CD4-positive, alpha-beta memory T cell (primary cell): ENCODE data around the gene ERBB3. TPM values are rescaled to one million over a fixed set of nuclear protein-coding genes. Genes with fewer than 3 reads are reported as not detected.

Experiments used
- CTCF ChIA-PET: fragments of 350-600 bp; sonication (Branson Sonifier 250); formaldehyde crosslinking; loops from one replicate; lab custom pipeline; 2021; ENCODE audit warnings: inconsistent platforms; ENCODE audit not compliant: partially characterized antibody; lab: Charles Lee
- POLR2A ChIA-PET: fragments of 350-600 bp; sonication (Branson Sonifier 250); formaldehyde crosslinking; loops from one replicate; lab custom pipeline; 2021; ENCODE audit not compliant: partially characterized antibody; lab: Charles Lee
- DNase-seq, 5 donors: peaks; one replicate each; pipeline versions ENCODE4 v3.0.0 to v3.0.0-alpha.2; 2020 to 2022; ENCODE audit warnings: mixed read lengths in 1 of 5
- H3K27ac ChIP-seq: one replicate; pipeline ENCODE4 v1.7.0; 2013; ENCODE audit warnings: low read depth, low read length
- H3K27me3 ChIP-seq: 2 replicates; pipeline ENCODE4 v1.7.0; 2013; ENCODE audit warnings: mild to moderate bottlenecking, low read length, moderate library complexity; ENCODE audit not compliant: insufficient read depth
- H3K36me3 ChIP-seq: 2 replicates; pipeline ENCODE4 v1.7.0; 2013; ENCODE audit warnings: mild to moderate bottlenecking, low read length, moderate library complexity; ENCODE audit not compliant: insufficient read depth
- H3K4me1 ChIP-seq: 2 replicates; pipeline ENCODE4 v1.7.0; 2013; ENCODE audit warnings: mild to moderate bottlenecking, low read length, moderate library complexity; ENCODE audit not compliant: insufficient read depth
- H3K4me3 ChIP-seq, 2 donors: one replicate each; pipeline ENCODE4 v1.7.0; 2013; ENCODE audit warnings: low read length in 2 of 2, mild to moderate bottlenecking in 1 of 2
- H3K9me3 ChIP-seq, 2 donors: one replicate each; pipeline ENCODE4 v1.7.0; 2013; ENCODE audit warnings: low read length in 2 of 2, control low read depth in 1 of 2; ENCODE audit not compliant: control insufficient read depth in 1 of 2
- H3K27ac Mint-ChIP-seq, 7 donors: one replicate each; pipeline ENCODE4 v1.8.0; 2020 to 2021; ENCODE audit warnings: mixed read lengths in 7 of 7, mild to moderate bottlenecking in 6 of 7, inconsistent platforms in 3 of 7, moderate library complexity in 3 of 7
- H3K27me3 Mint-ChIP-seq, 2 donors: one replicate each; pipeline ENCODE4 v1.8.0; 2020 to 2021; ENCODE audit warnings: mixed read lengths in 2 of 2
- H3K36me3 Mint-ChIP-seq, 2 donors: one replicate each; pipeline ENCODE4 v1.8.0; 2020 to 2021; ENCODE audit warnings: mixed read lengths in 2 of 2, inconsistent platforms in 1 of 2, mild to moderate bottlenecking in 1 of 2
- H3K4me1 Mint-ChIP-seq, 4 donors: one replicate each; pipeline ENCODE4 v1.8.0; 2020 to 2021; ENCODE audit warnings: mixed read lengths in 4 of 4, mild to moderate bottlenecking in 1 of 4
- H3K4me3 Mint-ChIP-seq, 8 donors: one replicate each; pipeline ENCODE4 v1.8.0; 2020 to 2021; ENCODE audit warnings: mixed read lengths in 8 of 8, mild to moderate bottlenecking in 7 of 8, moderate library complexity in 6 of 8, inconsistent platforms in 3 of 8
- H3K9me3 Mint-ChIP-seq, 8 donors: one replicate each; pipeline ENCODE4 v1.8.0; 2020 to 2021; ENCODE audit warnings: mixed read lengths in 8 of 8, mild to moderate bottlenecking in 5 of 8, inconsistent platforms in 3 of 8, moderate library complexity in 1 of 8
- intact Hi-C: fragments of 100-400 bp; cut with micrococcal nuclease; formaldehyde crosslinking; loops from one replicate; pipeline ENCODE4 v1.15.1; 2023
- polyA plus RNA-seq, 2 donors: library from polyadenylated mRNA; unstranded; fragments of 300-500 nt; fragmentation: Illumina TruSeq; gene quantifications; one replicate each; pipeline ENCODE4 v1.2.3, GENCODE V29; 2021
- total RNA-seq, 2 experiments: library from RNA; stranded (reverse); gene quantifications; one replicate each; pipeline ENCODE4 v1.2.3, GENCODE V29; 2021

The ERBB3 gene
- total and polyA plus RNA-seq, 4 experiments from 2014 or later: 0.61 to 6.9 (median 3.3) TPM

DNA sequence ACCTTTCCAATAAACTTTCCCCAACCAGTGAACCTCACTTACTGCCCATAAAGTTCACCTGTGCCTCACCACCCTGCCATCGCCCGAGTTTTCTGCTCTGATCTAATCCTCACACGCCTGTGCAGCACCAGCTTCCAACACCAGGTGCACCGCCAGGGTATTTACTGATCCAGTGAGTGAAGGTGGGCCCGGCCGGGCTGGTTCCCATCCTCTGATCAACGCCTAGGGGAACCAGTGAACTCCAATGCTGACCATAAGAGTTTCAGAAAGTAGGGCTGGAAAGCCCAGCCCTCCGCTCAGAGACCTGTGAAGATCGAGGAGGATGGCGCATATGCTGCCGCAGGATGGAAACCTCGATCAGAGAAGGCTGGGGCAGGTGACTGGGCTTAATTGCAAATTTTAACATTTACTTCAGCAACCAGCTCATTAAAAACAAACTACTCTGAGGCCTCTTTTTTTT is 71.7 kb downstream of the ERBB3 start:
- H3K27ac ChIP-seq: peak overlapping the region; percentile 84
- no peaks in the 10 kb centered on the region for H3K27me3 ChIP-seq
- peak overlapping the region; percentile 93 to 99 (median 97) for H3K27ac Mint-ChIP-seq
- DNase-seq: peak; percentile 63 to 80 (median 67)
- peaks cover 27% of the 10 kb centered on the region for H3K4me1 ChIP-seq
- H3K4me3 Mint-ChIP-seq: peak overlapping the region; percentile 91 to 96 (median 94)
- intact Hi-C loops: loop anchor here (1.0 kb wide), 4 partner anchors 22 to 322 kb away; partner anchors contain the start of genes DNAJC14, PA2G4 and ZC3H10
- H3K9me3 Mint-ChIP-seq: no peaks in the 10 kb centered on the region
- CTCF ChIA-PET: interaction anchor here (0.8 to 2.9 kb wide), 14 partner anchors 9 to 105 kb away, joined by 3 to 22 read pairs (median 4); partner anchors contain the start of genes ESYT1, RNF41, SMARCC2 and ZC3H10
- H3K27me3 Mint-ChIP-seq: no peaks in the 10 kb centered on the region
- H3K4me3 ChIP-seq: peak overlapping the region; percentile 66 to 91
- POLR2A ChIA-PET: interaction anchor here (0.6 to 2.1 kb wide), 19 partner anchors 18 to 321 kb away, joined by 3 to 24 read pairs (median 4); partner anchors contain the start of genes CNPY2, PA2G4, RNF41 and RPL41
- peaks cover 15 to 47% (median 27%) of the 10 kb centered on the region in 4 donors for H3K4me1 Mint-ChIP-seq
- H3K36me3 ChIP-seq: no peaks in the 10 kb centered on the region
- H3K9me3 ChIP-seq: no peaks in the 10 kb centered on the region
- no peaks in the 10 kb centered on the region for H3K36me3 Mint-ChIP-seq

DNA sequence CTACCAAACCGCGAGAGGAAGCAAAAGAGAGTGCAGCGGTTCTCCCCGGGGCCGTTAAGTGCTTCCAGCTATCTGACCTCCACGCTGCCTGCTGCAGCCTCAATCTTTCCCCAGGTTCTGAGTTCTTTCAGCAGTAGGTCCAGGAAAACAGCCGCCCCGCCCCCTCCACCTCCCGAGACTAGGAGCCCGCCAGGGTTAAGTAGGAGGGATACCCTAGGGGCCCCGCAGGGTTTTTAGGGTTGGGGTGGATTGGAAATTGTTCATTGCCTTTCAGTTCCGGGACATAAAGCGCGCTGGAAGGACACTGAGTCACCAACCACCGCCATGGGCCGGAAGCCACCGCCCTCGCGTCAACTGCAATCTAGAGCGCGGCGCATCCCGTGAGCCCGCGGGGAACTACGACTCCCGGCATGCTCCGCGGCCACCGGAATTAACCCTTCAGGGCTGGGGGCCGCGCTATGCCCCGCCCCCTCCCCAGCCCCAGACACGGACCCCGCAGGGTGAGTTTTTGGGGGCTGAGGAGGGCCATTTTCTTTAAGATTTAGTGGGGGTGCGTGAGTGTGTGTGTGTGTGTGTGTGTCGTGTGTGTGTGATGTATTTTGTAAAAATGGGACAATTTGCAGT is 72.3 kb downstream of the ERBB3 start, which contains the start of gene MYL6B:
MYL6B (plus strand) TSS at position 456 of the 624 bp plus-strand sequence. CDS start 1,332 bp downstream, outside the sequence.
- H3K9me3 ChIP-seq: no peaks in the 10 kb centered on the region
- no peaks in the 10 kb centered on the region for H3K27me3 Mint-ChIP-seq
- intact Hi-C loops: loop anchor here (1.0 kb wide), 4 partner anchors 23 to 323 kb away; partner anchors contain the start of genes DNAJC14, PA2G4 and ZC3H10

More for the DNA sequence above, 72.3 kb downstream of the ERBB3 start, which contains the start of gene MYL6B:
- no peaks in the 10 kb centered on the region for H3K36me3 ChIP-seq
- H3K4me1 ChIP-seq: peaks cover 33% of the 10 kb centered on the region
- peaks cover 13 to 46% (median 26%) of the 10 kb centered on the region in 4 donors for H3K4me1 Mint-ChIP-seq
- H3K9me3 Mint-ChIP-seq: no peaks in the 10 kb centered on the region
- H3K27me3 ChIP-seq: no peaks in the 10 kb centered on the region
- peak within 1 kb of the TSS; percentile 91 to 96 (median 94) for H3K4me3 Mint-ChIP-seq
- CTCF ChIA-PET: interaction anchor here (0.8 to 2.9 kb wide), 14 partner anchors 9 to 105 kb away, joined by 3 to 22 read pairs (median 4); partner anchors contain the start of genes ESYT1, RNF41, SMARCC2 and ZC3H10
- H3K4me3 ChIP-seq: peak within 1 kb of the TSS; percentile 66 to 91
- POLR2A ChIA-PET: interaction anchor here (0.6 to 2.1 kb wide), 19 partner anchors 17 to 322 kb away, joined by 3 to 24 read pairs (median 4); partner anchors contain the start of genes CNPY2, PA2G4, RNF41 and RPL41
- H3K27ac ChIP-seq: peak within 1 kb of the TSS; percentile 84
- H3K36me3 Mint-ChIP-seq: peaks cover 0 to under 1% of the 10 kb centered on the region in 2 donors
- DNase-seq: peak; percentile 87 to 94 (median 88)
- H3K27ac Mint-ChIP-seq: peak within 1 kb of the TSS; percentile 93 to 99 (median 97)

Other genes with a start within 250 kb of the ERBB3 start
- 1 to 10 TPM in 1 of 2 experiments, under 1 TPM in 1; 0.67 to 1.3 TPM for gene MMP19, start 237.2 kb upstream of the ERBB3 start, total RNA-seq
- not detected for gene MMP19, start 237.2 kb upstream of the ERBB3 start, polyA plus RNA-seq
- gene PYM1, start 152.3 kb upstream of the ERBB3 start, total RNA-seq: 10 to 100 TPM; 35.7 to 39.3 TPM
- gene PYM1, start 152.3 kb upstream of the ERBB3 start, polyA plus RNA-seq: 10 to 100 TPM; 75.1 to 86.9 TPM
- gene DGKA, start 149.0 kb upstream of the ERBB3 start, total RNA-seq: 1,000 to 10,000 TPM; 1,301 to 1,410 TPM
- 100 to 1,000 TPM; 195 to 493 TPM for gene DGKA, start 149.0 kb upstream of the ERBB3 start, polyA plus RNA-seq
- gene PMEL, start 114.1 kb upstream of the ERBB3 start, total RNA-seq: not detected
- not detected for gene PMEL, start 114.1 kb upstream of the ERBB3 start, polyA plus RNA-seq
- gene CDK2, start 113.3 kb upstream of the ERBB3 start, total RNA-seq: 10 to 100 TPM; 17.5 to 21.5 TPM
- 1 to 10 TPM; 4.7 to 5.7 TPM for gene CDK2, start 113.3 kb upstream of the ERBB3 start, polyA plus RNA-seq
- gene RAB5B, start 106.1 kb upstream of the ERBB3 start, total RNA-seq: 100 to 1,000 TPM; 106 to 112 TPM
- 10 to 100 TPM; 67.5 to 80.8 TPM for gene RAB5B, start 106.1 kb upstream of the ERBB3 start, polyA plus RNA-seq
- gene SUOX, start 82.9 kb upstream of the ERBB3 start, total RNA-seq: 1 to 10 TPM; 5.4 to 5.9 TPM
- not detected for gene SUOX, start 82.9 kb upstream of the ERBB3 start, polyA plus RNA-seq
- 1 to 10 TPM; 7.2 to 7.9 TPM for gene IKZF4, start 59.1 kb upstream of the ERBB3 start, total RNA-seq
- 1 to 10 TPM in 1 of 2 donors, under 1 TPM in 1; 0.37 to 2.2 TPM for gene IKZF4, start 59.1 kb upstream of the ERBB3 start, polyA plus RNA-seq
- gene RPS26, start 38.2 kb upstream of the ERBB3 start, total RNA-seq: 10 to 100 TPM; 55.6 to 55.8 TPM
- gene RPS26, start 38.2 kb upstream of the ERBB3 start, polyA plus RNA-seq: 1,000 to 10,000 TPM in 1 of 2 donors, 100 to 1,000 TPM in 1; 386 to 1,449 TPM
- 100 to 1,000 TPM; 106 to 108 TPM for gene PA2G4, start 24.4 kb downstream of the ERBB3 start, total RNA-seq
- 100 to 1,000 TPM; 204 to 223 TPM for gene PA2G4, start 24.4 kb downstream of the ERBB3 start, polyA plus RNA-seq
- 1,000 to 10,000 TPM; 5,438 to 5,728 TPM for gene RPL41, start 36.5 kb downstream of the ERBB3 start, total RNA-seq
- gene RPL41, start 36.5 kb downstream of the ERBB3 start, polyA plus RNA-seq: 1,000 to 10,000 TPM; 6,058 to 8,691 TPM
- 10 to 100 TPM; 16.3 to 19.6 TPM for gene ZC3H10, start 38.1 kb downstream of the ERBB3 start, total RNA-seq
- 1 to 10 TPM in 1 of 2 donors, under 1 TPM in 1; 0.27 to 3.9 TPM for gene ZC3H10, start 38.1 kb downstream of the ERBB3 start, polyA plus RNA-seq
- 100 to 1,000 TPM; 249 to 258 TPM for gene ESYT1, start 48.1 kb downstream of the ERBB3 start, total RNA-seq
- 100 to 1,000 TPM; 395 to 690 TPM for gene ESYT1, start 48.1 kb downstream of the ERBB3 start, polyA plus RNA-seq
- gene MYL6B, start 72.4 kb downstream of the ERBB3 start, total RNA-seq: 1 to 10 TPM; 2.6 to 3.4 TPM
- 1 to 10 TPM; 1.8 to 4.8 TPM for gene MYL6B, start 72.4 kb downstream of the ERBB3 start, polyA plus RNA-seq
- 100 to 1,000 TPM; 567 to 589 TPM for gene MYL6, start 78.2 kb downstream of the ERBB3 start, total RNA-seq
- 1,000 to 10,000 TPM; 2,141 to 3,317 TPM for gene MYL6, start 78.2 kb downstream of the ERBB3 start, polyA plus RNA-seq
- 100 to 1,000 TPM; 192 to 199 TPM for gene SMARCC2, start 109.3 kb downstream of the ERBB3 start, total RNA-seq
- gene SMARCC2, start 109.3 kb downstream of the ERBB3 start, polyA plus RNA-seq: 10 to 100 TPM; 27.0 to 90.9 TPM
- 10 to 100 TPM; 38.1 to 44.8 TPM for gene RNF41, start 141.8 kb downstream of the ERBB3 start, total RNA-seq
- 10 to 100 TPM; 33.2 to 46.7 TPM for gene RNF41, start 141.8 kb downstream of the ERBB3 start, polyA plus RNA-seq
- gene NABP2, start 144.2 kb downstream of the ERBB3 start, total RNA-seq: 10 to 100 TPM; 16.9 to 19.1 TPM
- 1 to 10 TPM; 4.1 to 4.7 TPM for gene NABP2, start 144.2 kb downstream of the ERBB3 start, polyA plus RNA-seq
- 1 to 10 TPM in 1 of 2 experiments, under 1 TPM in 1; 0.64 to 2.1 TPM for gene SLC39A5, start 149.9 kb downstream of the ERBB3 start, total RNA-seq
- gene SLC39A5, start 149.9 kb downstream of the ERBB3 start, polyA plus RNA-seq: not detected
- 10 to 100 TPM; 44.1 to 44.5 TPM for gene ANKRD52, start 178.2 kb downstream of the ERBB3 start, total RNA-seq
- 10 to 100 TPM in 1 of 2 donors, 1 to 10 TPM in 1; 3.4 to 25.1 TPM for gene ANKRD52, start 178.2 kb downstream of the ERBB3 start, polyA plus RNA-seq
- 10 to 100 TPM; 35.3 to 38.6 TPM for gene COQ10A, start 186.8 kb downstream of the ERBB3 start, total RNA-seq
- 10 to 100 TPM in 1 of 2 donors, 1 to 10 TPM in 1; 8.7 to 11.7 TPM for gene COQ10A, start 186.8 kb downstream of the ERBB3 start, polyA plus RNA-seq
- 100 to 1,000 TPM; 134 to 136 TPM for gene CS, start 220.2 kb downstream of the ERBB3 start, total RNA-seq
- gene CS, start 220.2 kb downstream of the ERBB3 start, polyA plus RNA-seq: 10 to 100 TPM; 73.1 to 98.7 TPM
- gene CNPY2, start 235.8 kb downstream of the ERBB3 start, total RNA-seq: 10 to 100 TPM; 93.5 to 95.8 TPM
- gene CNPY2, start 235.8 kb downstream of the ERBB3 start, polyA plus RNA-seq: 100 to 1,000 TPM; 174 to 184 TPM